ENCODE measurements around the gene TMEM18. TPM values are rescaled to one million over a fixed set of nuclear protein-coding genes. Genes with fewer than 3 reads are reported as not detected.

Gene TMEM18
- total RNA-seq, 4 donors from 2014 or later, result 10.8 to 49.7 (median 34.3) TPM

DNA sequence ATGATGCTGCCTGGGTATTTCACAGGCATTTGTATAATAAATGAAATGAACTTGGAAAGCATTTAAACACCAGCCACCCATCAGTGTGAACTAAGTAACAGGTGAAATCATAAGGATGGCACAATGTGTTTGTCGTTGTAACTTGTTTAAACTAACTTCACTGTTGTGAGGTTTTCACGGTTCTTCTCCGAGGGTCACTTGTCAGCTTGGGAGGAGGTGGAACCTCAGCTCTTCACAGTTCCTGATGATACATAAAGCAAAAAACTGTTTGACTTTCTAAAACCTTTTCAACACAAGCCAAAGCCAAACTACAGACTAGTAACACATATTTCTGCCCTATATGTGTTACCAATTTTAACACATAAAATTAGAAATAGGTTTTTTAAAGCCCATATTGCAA is 13.1 kb downstream of the TMEM18 start:
- no peaks in the 10 kb centered on the region for H3K27me3 ChIP-seq
- no peaks in the 10 kb centered on the region for H3K4me1 ChIP-seq
- peaks cover 0 to 17% of the 10 kb centered on the region in 2 donors for H3K9me3 ChIP-seq
- no peak for TF ChIP-seq POLR2A (IDR thresholded peaks at IDR 0.05)
- TF ChIP-seq, protein P1, sequence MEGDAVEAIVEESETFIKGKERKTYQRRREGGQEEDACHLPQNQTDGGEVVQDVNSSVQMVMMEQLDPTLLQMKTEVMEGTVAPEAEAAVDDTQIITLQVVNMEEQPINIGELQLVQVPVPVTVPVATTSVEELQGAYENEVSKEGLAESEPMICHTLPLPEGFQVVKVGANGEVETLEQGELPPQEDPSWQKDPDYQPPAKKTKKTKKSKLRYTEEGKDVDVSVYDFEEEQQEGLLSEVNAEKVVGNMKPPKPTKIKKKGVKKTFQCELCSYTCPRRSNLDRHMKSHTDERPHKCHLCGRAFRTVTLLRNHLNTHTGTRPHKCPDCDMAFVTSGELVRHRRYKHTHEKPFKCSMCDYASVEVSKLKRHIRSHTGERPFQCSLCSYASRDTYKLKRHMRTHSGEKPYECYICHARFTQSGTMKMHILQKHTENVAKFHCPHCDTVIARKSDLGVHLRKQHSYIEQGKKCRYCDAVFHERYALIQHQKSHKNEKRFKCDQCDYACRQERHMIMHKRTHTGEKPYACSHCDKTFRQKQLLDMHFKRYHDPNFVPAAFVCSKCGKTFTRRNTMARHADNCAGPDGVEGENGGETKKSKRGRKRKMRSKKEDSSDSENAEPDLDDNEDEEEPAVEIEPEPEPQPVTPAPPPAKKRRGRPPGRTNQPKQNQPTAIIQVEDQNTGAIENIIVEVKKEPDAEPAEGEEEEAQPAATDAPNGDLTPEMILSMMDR (IDR thresholded peaks at IDR 0.05), result no peak
- no peaks in the 10 kb centered on the region for H3K36me3 ChIP-seq
- no peak overlapping the region for H3K4me3 ChIP-seq
- intact Hi-C loops (cut with DNase I; ENCODE audit: low total_unique reads), result no loop called here
- H3K27ac ChIP-seq, result no peak overlapping the region
- no peak for DNase-seq

DNA sequence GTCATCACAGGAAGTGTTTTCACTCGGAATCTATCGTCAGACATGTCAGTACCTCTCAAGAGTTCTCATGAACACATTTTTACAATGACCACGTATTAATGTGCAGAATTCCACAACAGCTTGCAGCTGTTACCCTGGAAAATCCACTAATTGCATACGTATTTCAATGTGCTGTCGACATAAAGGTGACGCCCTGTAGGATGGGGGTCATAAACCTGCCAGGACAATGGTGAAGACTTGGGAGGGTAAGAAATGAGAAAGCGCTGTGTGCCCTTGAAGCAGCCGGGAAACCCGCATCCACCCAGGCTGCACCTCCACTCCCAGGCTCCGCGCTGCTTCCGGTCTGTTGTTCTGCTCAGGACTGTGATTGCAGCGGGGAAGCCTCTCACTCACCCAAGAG is 14.0 kb downstream of the TMEM18 start:
- Histone ChIP-seq H3K36me3 (no peaks in the 10 kb centered on the region), H3K27ac (no peak overlapping the region), H3K4me3 (no peak overlapping the region), H3K4me1 (no peaks in the 10 kb centered on the region), H3K27me3 (no peaks in the 10 kb centered on the region), H3K9me3 (peaks cover 0 to 17% of the 10 kb centered on the region in 2 donors)
- intact Hi-C loops (cut with DNase I; ENCODE audit: low total_unique reads), result no loop called here
- DNase-seq, result no peak
- TF ChIP-seq POLR2A (IDR thresholded peaks at IDR 0.05), result no peak
- TF ChIP-seq, protein P1 (IDR thresholded peaks at IDR 0.05), result no peak

DNA sequence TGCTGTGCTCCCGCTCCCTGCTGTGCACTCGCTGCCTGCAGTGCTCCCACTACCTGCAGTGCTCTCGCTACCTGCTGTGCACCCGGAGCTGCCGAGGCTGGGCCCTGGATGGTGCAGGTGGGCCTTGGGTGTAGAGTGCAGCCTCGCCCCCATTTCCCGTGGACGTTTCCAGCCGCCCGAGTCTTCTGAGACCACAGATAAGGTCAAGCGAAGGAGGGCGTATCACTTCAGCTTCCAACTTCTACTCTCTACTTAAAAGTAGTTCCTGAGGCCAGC is 15.9 kb downstream of the TMEM18 start:
- TF ChIP-seq POLR2A (IDR thresholded peaks at IDR 0.05), result no peak
- TF ChIP-seq, protein P1 (IDR thresholded peaks at IDR 0.05), result no peak
- Histone ChIP-seq H3K27me3 (no peaks in the 10 kb centered on the region), H3K9me3 (peaks cover 0 to 17% of the 10 kb centered on the region in 2 donors), H3K4me1 (no peaks in the 10 kb centered on the region), H3K36me3 (no peaks in the 10 kb centered on the region), H3K4me3 (no peak overlapping the region), H3K27ac (no peak overlapping the region)
- no peak for DNase-seq
- intact Hi-C loops (cut with DNase I; ENCODE audit: low total_unique reads), result no loop called here

DNA sequence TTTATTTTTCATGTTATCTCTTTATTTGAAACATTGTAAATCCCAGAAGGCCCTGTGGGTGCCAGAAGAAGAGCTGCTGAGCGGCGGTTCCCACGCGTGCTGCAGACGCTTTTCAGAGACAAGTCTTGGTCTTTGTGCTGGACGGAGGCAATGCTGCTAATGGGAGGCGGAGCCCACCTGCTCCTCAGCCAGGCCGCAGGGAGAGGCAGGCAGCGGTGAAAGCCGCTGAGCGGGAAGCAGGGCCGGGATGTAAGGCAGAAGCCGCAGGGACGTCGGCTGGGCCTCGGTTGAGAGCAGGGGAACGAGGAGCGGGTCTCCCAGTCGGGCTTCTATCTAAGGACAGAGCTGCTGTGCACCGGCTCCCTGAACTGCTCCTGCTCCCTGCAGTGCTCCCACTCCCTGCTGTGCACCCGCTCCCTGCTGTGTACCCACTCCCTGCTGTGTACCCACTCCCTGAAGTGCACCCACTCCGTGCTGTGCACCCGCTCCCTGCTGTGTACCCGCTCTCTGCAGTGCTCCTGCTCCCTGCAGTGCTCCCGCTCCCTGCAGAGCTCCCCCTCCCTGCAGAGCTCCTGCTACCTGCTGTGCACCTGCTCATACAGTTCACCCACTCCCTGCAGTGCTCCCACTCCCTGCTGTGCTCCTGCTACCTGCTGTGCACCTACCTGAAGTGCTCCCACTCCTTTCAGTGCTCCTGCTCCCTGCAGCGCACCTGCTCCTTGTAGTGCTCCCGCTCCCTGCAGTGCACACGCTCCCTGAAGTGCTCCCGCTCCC is 16.4 kb downstream of the TMEM18 start:
- Histone ChIP-seq H3K27me3 (no peaks in the 10 kb centered on the region), H3K4me3 (no peak overlapping the region), H3K9me3 (peaks cover 0 to 12% of the 10 kb centered on the region in 2 donors), H3K27ac (no peak overlapping the region), H3K36me3 (no peaks in the 10 kb centered on the region), H3K4me1 (no peaks in the 10 kb centered on the region)
- intact Hi-C loops (cut with DNase I; ENCODE audit: low total_unique reads), result no loop called here
- no peak for TF ChIP-seq POLR2A (IDR thresholded peaks at IDR 0.05)
- TF ChIP-seq, protein P1 (IDR thresholded peaks at IDR 0.05), result no peak
- DNase-seq, result no peak

DNA sequence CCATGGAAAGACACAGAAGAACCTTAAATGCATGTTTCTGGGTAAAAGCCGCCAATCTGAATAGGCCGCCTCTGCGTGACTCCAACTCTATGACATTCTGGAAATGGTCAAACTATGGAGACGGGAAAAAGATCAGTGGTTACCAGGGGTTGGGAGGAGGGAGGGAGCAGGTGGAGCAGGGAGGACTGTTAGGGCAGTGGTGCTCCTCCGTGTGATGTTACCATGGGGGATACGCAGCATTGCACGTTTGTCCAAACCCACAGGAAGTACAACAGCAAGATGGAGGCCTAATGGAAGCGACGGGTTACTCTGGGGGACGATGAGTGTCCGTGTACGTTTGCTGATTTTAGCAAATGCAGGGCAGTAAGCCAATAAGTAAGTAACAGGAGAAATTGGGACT is 17.2 kb downstream of the TMEM18 start:
- DNase-seq, result no peak
- TF ChIP-seq, protein P1 (IDR thresholded peaks at IDR 0.05), result no peak
- Histone ChIP-seq H3K27me3 (no peaks in the 10 kb centered on the region), H3K36me3 (no peaks in the 10 kb centered on the region), H3K4me1 (no peaks in the 10 kb centered on the region), H3K27ac (no peak overlapping the region), H3K9me3 (peaks cover 0 to 4% of the 10 kb centered on the region in 2 donors), H3K4me3 (no peak overlapping the region)
- intact Hi-C loops (cut with DNase I; ENCODE audit: low total_unique reads), result no loop called here
